Left ventricle myocardium inferior (tissue), 1 donor: ENCODE results near the gene ARL3. TPM values are rescaled to one million over a fixed set of nuclear protein-coding genes. Genes with fewer than 3 reads are reported as not detected.

Experiments
- DNase-seq: peaks from one replicate; pipeline ENCODE4 v3.0.0-alpha.2; 2020
- H3K27ac ChIP-seq: fragments of 200-600 bp; replicated peaks from 2 replicates; pipeline ENCODE4 v1.8.0; 2021
- H3K27me3 ChIP-seq: fragments of 200-600 bp; 2 replicates; pipeline ENCODE4 v1.8.0; 2021; ENCODE audit warnings: low read depth
- H3K36me3 ChIP-seq: fragments of 200-600 bp; 2 replicates; pipeline ENCODE4 v1.8.0; 2021
- H3K4me1 ChIP-seq: fragments of 200-600 bp; 2 replicates; pipeline ENCODE4 v1.8.0; 2021
- H3K4me3 ChIP-seq: fragments of 200-600 bp; 2 replicates; pipeline ENCODE4 v1.8.0; 2021; ENCODE audit warnings: mild to moderate bottlenecking, moderate library complexity
- H3K9me3 ChIP-seq: fragments of 200-600 bp; replicated peaks from 2 replicates; pipeline ENCODE4 v1.8.0; 2021
- CTCF ChIP-seq: fragments of 200-600 bp; IDR thresholded peaks from 2 replicates; pipeline ENCODE4 v1.8.0; 2021; ENCODE audit warnings: antibody characterized with exemption, mild to moderate bottlenecking, borderline replicate concordance
- intact Hi-C: fragments of 100-400 bp; cut with micrococcal nuclease; formaldehyde crosslinking; loops from one replicate; pipeline ENCODE4 v1.11.0; 2022
- total RNA-seq: library from RNA; stranded (reverse); fragmentation: NEBNext Ultra II Directional; extraction: Animal tissue kit (Norgen Biotek cat#: 25700); gene quantifications from one replicate; pipeline ENCODE4 v1.2.1, GENCODE V29; 2021
- donor health status: DM: no; HTN: yes; CAD: no; lungs with severe emphysema.

ARL3 gene
- total RNA-seq, 1 donor from 2014 or later, result 13.4 TPM

GRCh38 chr10:102633848-102634247 is 80.3 kb downstream of the ARL3 start:
- H3K4me3 ChIP-seq, result no peak overlapping the region
- no peaks in the 10 kb centered on the region for H3K27me3 ChIP-seq
- peaks cover 3% of the 10 kb centered on the region for H3K36me3 ChIP-seq
- H3K27ac ChIP-seq, result peak overlapping the region; percentile 91
- H3K4me1 ChIP-seq, result peaks cover 65% of the 10 kb centered on the region
- no peak for TF ChIP-seq CTCF
- no peaks in the 10 kb centered on the region for H3K9me3 ChIP-seq
- DNase-seq, result no peak
- intact Hi-C loops, result no loop called here

DNA sequence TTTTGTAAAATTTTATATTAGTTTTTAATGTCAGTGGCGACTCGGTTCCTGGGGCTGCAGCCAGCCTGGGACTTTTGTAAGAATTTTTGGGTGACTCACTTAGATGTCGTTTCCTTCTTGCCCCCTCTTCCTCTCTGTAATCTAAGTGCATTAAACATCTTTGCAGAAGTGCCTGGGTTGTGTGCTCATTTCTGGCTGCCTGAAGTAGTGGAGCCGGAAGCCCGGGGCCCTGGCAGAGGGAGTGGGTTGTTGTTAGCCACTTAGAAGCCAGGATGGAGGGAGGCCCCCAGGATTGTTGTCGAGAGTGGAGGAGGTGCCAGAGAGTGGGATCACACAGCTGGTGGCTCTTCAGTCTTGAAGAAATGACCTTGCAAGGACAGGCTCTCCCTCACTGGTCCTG is 80.9 kb downstream of the ARL3 start:
- H3K9me3 ChIP-seq, result no peaks in the 10 kb centered on the region
- intact Hi-C loops, result no loop called here
- H3K4me3 ChIP-seq, result no peak overlapping the region
- H3K4me1 ChIP-seq, result peaks cover 70% of the 10 kb centered on the region
- no peaks in the 10 kb centered on the region for H3K27me3 ChIP-seq
- H3K27ac ChIP-seq, result peak overlapping the region; percentile 91
- H3K36me3 ChIP-seq, result peaks cover 3% of the 10 kb centered on the region
- peak; percentile 48 for DNase-seq
- no peak for TF ChIP-seq CTCF

DNA sequence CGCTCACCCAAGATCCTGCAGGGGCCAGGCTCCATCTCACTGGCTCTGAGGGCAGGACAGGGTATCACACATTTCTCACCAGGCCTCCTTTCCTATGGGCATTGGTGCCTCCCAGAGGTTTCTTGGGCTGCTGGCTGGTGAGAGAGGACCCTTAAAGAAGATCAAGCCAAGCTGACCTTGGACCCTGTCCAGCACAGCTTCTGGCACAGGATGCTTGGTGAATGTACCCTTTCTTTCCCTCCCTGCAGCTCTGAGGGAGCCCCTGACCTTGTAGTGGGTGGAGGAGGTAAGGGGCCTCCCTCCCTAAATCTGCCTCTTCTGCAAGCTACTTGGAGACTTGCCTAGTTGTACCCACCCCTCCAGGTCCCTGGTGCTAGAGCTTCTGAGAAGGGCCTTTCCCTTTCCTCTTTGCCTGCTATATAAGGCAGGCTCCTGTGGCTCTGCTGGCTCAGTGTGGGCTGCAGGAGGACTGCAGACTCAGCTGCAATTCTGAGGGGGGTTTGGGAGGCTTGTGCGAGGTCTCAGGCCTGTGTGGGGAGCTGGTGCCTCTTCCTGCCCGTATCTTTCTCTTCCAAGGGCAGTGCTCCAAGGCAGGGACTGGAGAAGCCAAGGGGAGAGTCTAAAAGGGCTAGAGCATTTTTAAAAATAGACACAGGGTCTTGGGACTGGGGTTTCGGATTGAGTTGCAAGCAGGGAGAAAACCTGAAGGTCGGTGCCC is 81.6 kb downstream of the ARL3 start:
- peaks cover 3% of the 10 kb centered on the region for H3K36me3 ChIP-seq
- no peaks in the 10 kb centered on the region for H3K9me3 ChIP-seq
- DNase-seq, result no peak
- no peak overlapping the region for H3K4me3 ChIP-seq
- intact Hi-C loops, result no loop called here
- H3K27me3 ChIP-seq, result no peaks in the 10 kb centered on the region
- TF ChIP-seq CTCF, result no peak
- H3K27ac ChIP-seq, result peak overlapping the region; percentile 91
- H3K4me1 ChIP-seq, result peaks cover 78% of the 10 kb centered on the region

DNA sequence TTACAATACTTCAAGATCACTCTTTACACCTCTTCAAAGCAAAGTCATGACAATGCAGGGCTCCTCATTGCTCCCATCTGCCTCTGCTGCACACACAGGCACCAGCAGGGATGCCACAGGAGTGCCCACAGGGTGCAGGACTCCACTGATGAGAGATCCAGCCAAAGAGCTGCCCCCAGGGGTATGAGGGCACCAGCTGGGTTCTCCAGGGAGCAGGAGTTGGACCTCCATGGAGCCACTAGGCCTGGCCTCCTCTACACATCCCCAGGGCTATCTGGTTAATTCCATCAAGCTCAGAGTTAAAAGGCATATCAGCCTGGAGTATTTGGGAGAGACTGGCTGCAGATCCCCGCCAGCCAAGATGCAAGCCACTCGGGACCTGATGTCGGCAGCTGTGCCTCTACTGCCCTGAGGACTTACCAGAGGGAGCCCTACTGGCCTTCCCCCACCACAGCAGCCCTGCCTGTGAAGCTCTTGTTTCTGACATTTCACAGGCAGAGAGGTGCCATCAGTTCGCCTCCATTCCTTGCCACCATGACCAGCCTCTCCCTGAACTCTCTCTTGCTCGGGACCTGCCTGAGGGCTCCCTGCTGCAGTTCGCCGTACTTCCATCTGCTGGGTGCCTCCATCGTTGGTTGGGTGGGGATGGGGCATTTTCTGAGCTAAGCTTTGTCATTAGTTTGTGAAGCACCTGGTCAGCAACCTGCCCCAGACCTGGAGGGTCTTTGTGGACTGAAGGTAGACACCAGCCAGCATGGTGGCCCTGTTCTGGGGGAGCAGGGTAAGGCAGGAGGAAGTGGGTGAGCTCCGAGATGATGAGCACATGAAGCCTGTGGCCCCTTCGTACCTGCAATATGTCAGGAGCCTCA is 82.4 kb downstream of the ARL3 start:
- H3K4me1 ChIP-seq, result peaks cover 86% of the 10 kb centered on the region
- no peaks in the 10 kb centered on the region for H3K9me3 ChIP-seq
- no peak for TF ChIP-seq CTCF
- H3K27me3 ChIP-seq, result no peaks in the 10 kb centered on the region
- H3K36me3 ChIP-seq, result peaks cover 3% of the 10 kb centered on the region
- DNase-seq, result no peak
- intact Hi-C loops, result no loop called here
- H3K4me3 ChIP-seq, result no peak overlapping the region
- H3K27ac ChIP-seq, result peak overlapping the region; percentile 91

GRCh38 chr10:102630663-102631062 is 83.5 kb downstream of the ARL3 start:
- intact Hi-C loops, result no loop called here
- TF ChIP-seq CTCF, result no peak
- Histone ChIP-seq H3K27ac (peak overlapping the region; percentile 91), H3K27me3 (no peaks in the 10 kb centered on the region), H3K36me3 (peaks cover 3% of the 10 kb centered on the region), H3K4me3 (no peak overlapping the region), H3K4me1 (peaks cover 97% of the 10 kb centered on the region), H3K9me3 (no peaks in the 10 kb centered on the region)
- DNase-seq, result no peak
